HG02678 (cell line): Measurements from ENCODE around the gene MAFF.
"Not testable (repeated sequence)": the region's sequence is repeated elsewhere in the genome, so short reads cannot be mapped to it uniquely, and the experiment has no call there.

Source experiments
- ATAC-seq: cut with Tn5 transposase; IDR thresholded peaks from one replicate; pipeline ENCODE4 v1.9.1; 2021; ENCODE audit warnings: mild to moderate bottlenecking, moderate library complexity; ENCODE audit not compliant: unreplicated experiment

Gene MAFF

DNA sequence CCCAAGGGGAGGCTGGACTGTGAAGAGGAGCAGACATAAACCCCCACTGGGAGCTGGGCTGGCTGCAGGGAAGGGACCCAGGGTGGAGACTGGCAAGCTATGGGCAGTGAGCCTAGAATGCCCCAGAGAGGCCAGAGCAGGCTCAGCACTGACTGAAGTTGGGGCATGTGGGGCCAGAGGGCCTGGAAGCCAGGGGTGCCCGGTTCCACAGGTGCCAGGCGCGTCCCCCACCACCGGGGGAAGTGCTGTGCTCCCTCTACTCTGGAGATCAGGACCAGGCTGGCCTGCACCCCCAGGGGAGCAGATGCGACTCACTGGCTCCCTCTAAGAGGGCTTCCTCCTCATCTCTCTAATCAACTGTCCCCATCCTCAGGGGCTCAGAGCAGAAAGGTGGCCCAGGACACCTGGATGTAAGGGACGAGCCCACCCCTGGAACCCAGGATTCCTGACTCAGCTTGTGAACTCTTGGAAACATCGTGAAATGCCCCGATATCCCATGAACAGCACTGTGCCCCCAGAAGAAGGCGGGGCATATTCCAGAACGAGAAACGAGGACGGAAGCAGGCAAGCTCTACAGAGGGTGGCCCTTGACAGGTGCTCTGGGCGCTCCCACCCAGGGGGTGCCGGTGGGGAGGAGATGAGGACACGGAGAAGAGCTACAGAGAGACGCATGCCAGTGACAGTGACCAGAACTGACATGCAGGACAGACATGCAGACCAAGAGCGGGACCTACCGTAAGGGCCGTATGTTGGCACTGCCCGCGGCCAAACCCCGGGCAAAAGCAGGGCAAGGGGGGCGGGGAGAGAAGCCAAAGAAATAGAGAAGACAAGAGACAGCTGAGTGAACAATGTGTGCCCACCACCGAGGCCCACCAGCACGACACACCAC is 20.4 kb downstream of the MAFF start:
- ATAC-seq, result no peak

DNA sequence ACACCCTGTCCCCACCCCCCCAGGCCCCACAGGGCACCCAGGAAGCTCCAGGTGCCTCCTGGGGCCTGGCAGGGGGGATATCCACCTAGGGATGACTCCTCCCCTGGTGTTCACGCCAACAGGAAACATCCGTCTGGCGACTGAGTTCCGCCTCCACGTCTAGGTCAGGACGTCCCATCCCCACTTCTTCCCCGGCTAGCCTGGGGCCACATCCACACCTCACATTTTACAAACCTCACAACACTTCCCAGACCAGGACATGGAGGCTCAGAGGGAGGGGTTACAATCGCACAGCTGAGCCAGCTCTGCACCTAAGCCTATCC is 21.0 kb downstream of the MAFF start:
- no peak for ATAC-seq

DNA sequence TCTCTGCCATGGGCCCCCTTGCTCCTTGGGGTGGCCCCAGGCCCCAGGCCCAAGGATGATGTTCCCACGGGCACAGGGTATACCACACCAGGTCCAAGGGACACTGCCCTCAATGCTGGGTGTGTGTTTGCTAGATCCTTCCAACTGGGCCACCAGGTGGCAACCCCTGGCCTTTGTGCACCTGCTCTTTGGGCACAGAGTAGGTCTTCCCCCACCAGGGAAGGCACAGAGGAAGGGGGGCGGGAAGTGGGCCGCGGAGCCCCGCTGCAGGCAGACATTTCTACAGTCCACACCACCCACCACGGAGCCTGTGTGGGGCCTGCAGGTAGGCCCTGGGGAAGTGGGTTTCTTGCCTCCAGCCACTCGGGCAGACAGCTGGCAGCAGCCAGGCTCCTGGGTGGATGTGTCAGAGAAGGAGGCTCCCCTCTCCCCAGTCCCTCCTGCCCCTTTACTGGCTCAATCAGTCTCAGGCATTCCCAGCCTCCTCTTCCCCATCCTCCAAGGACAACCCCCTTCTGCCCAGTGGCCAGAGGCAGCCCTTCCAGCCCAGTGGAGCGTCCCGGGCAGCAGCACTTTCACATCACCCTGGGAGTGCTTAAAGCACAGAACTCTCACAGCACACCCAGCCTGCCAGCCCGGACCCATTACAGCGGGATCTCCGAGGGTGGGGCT is 21.6 kb downstream of the MAFF start:
- no peak for ATAC-seq

DNA sequence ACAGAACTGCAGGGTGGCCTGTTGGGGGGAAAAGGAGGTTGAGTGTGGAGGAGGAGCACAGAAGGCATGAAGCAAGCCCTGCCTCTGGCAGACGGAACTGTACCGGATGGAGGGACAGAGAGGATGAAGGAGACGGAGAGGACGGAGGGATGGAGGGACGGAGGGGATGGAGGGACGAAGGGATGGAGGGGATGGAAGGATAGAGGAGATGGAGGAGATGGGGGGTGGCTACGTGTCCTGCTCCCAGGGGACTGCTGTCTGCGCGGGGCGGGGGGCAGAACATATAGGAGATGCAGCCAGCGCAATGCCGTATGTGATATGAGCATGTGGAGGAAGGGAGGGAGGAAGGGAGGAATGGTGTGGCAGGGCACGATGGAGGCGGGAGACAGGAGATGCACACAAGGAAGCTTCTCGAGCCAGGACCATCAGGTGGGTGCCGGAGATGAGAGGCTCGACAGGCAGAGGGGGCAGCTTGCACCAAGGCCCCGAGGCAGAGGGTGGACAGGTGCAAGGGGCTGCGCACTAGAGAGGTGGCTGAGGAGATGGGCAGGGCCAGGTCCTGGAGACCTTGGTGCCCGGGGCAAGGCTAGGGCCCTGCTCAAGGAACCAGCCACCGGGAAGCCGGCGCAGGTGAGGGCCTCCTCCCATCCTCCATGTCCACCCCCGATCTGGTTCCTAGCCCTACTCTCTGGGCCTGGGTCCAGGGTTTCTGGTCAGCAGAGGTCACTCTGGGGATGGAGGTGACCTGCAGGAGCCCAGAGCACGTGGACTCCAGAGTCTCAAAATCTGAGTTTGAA is 25.3 kb downstream of the MAFF start:
- no peak for ATAC-seq

DNA sequence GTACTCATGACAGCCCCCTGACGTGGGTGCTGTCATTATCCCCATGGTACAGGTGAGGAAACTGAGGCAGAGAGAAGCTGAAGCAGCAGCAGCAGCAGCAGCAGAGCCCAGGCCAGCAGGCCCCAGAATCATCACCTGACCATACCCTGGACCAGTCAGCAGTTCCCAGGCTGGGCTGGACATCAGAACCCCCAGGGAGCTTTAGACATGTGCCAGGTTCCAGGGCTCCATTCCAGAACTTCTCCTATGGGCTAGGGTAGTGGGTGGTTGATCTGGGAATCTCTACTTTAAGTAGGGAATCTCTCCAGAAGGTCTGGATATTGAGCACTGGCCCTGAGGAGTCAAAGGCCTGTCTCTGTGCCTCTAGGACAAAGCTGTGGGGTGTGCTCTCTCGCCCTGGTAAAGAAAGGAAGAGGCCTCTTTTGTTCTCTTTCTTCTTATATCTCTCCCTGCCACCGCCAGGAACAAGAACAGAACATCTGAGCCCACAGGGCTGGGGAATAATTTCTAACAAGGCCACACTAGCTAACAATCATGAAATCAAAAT is 26.6 kb downstream of the MAFF start:
- ATAC-seq, result no peak

DNA sequence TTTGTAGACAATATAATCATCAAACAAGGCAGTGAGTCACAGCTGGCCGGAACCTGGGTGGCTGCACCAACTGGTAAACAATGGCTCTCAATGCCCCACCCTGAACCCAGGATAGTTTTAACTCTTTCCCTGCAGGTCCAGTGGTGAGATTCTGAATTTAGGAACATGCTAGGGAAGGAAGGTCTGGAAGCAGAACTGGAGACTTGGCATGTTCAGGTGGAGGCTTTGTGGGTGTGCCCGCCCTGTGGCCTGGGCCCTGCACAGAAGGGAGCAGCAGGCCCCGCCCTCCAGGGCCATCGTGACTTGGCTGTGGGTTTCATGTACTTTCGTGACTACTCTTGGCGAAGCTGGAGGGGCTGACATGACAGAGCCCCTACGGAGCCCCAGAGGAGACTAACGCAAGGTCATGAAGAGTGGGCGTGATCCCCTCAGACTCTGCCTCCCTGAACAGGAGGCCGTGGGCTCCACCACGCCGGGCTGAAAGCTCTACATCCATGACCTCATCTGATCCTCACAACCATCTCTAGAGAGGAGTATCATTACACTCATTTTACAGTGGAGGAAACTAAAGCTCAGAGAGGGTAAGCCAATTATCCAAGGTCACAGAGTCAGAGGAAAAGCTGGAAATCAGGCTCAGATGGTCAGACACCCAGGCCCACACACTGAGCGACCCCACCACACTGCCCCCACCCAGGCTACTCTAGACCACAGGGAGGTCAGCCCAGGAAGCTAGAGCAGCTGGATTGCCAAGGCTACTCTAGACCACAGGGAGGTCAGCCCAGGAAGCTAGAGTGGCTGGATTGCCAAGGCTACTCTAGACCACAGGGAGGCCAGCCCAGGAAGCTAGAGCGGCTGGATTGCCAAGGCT is 27.3 kb downstream of the MAFF start:
- no peak for ATAC-seq

DNA sequence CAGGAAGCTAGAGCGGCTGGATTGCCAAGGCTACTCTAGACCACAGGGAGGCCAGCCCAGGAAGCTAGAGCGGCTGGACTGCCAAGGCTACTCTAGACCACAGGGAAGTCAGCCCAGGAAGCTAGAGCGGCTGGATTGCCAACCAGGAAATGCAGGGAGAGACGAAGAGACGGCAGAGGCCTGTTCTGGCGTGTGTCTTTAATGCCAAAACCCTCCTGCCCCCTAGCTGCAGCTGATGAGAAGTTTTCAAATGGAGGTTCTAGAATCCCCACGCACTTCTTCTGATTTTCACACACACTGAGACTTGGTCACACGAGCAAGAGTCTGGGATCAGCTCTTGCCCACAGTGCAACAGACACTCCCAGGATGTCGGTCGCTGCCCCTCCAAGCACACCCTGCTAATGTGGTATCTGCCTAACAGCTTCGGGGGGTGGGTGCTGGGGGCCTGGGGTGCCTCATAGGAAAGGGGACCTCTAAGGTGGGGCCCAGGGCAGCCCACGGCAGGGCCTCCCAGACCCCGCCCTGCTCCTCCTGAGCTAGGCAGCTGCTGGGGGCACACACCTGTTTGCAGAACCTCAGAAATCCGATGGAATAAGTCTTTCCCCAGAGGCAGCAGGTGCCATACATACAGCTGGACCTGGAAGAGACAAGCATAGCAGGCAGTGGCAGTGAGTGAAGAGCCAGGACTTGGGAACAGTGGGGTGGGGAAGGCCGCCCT is 28.5 kb downstream of the MAFF start:
- ATAC-seq, result no peak

DNA sequence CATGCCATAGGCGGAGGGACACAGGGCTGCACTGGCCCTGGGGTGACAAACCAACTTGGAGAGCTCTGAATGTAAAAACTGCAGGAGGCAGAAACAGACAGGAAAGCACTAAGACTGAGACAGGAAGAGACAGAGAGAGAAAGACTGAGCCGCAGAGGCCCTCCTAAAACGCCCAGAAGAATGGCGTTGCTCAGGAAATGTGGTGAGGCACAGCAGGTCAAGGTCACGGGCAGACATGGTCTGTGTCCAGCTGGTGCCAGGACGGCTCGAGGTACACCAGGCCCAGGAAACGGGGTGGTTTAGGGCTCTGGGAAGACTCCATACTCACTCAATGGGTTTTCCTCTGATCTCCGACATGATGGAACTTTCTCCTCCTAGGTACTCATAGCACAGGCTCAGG is 29.1 kb downstream of the MAFF start:
- no peak for ATAC-seq

DNA sequence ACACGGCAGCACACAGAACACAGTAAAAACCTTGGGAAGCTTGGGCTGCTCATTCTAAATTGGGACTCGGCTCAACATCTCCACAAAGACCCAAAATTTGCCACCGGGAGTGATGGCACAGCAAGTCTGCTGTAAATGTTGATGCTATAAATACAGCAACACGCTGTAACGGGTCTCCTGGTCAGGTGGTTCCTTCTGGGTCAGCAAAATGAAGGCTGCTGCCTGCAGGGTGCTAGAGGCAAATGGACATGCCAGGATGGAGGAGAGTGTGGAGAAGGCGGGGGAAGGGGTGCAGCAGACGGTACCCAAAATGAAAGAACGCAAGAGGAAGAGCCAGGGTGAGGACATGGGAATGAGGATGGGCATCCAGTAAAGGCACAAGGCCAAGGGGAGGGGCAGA is 30.4 kb downstream of the MAFF start:
- no peak for ATAC-seq

DNA sequence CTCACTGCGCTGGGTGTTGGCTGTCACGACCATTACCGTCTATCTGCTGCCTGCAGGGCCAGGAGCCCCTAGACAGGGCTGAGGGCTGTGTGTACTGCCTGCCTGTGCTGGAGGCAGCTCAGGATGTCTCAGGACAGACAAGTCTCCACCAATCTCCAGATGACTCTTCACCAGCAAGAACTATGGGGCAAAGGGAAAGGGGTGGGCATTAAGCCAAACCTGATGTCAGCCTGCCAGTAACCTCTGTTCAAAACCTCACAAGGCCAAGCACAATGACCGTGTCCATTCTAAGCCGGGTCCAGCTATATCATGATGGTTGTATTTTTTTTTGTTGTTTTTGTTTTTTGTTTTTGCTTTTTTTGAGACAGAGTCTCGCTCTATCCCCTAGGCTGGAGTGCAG is 31.6 kb downstream of the MAFF start:
- ATAC-seq, result no peak

DNA sequence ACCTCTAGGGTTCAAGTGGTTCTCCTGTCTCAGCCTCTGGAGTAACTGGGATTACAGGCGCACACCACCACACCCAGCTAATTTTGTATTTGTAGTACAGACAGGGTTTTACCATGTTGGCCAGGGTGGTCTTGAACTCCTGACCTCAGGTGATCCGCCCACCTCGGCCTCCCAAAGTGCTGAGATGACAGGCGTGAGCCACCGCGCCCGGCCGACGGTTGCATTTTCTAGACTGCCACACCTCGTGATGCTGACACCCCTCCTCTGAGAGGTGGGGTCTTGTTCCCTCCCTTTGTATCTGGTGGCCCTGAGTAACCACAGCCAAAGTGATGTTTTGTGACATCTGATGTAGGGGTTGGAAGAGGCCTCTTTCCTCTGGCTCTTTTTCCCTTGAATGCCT is 32.1 kb downstream of the MAFF start:
- ATAC-seq, result not testable (repeated sequence)

DNA sequence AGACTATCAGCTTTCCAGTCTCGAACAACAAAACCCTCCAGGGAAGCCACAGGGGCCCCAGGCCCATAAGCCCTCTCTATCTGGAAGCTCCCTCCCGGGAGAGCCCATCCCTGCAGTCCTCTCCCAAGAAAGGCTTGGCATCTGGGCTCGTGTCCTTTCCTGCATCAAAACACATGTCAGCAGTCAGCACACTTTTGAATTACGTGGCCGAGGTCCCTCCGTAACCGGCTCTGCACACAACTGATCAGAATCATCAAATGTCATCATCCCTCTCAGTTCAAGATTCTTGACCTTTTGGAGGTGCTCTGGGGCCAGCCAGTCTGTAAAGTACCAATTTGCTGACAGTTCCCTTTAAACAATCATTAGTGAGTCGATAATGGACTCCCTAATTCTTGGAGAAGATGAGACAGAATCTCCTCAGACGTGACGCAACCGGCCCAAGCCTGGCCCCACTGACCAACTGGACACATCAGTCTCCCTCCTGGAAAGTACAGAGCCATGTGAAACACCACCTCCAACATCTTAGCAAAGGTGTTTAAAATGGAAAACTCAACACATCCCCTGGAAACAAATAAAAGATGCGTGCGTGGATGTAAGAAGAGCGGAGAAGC is 33.6 kb downstream of the MAFF start:
- ATAC-seq, result no peak

DNA sequence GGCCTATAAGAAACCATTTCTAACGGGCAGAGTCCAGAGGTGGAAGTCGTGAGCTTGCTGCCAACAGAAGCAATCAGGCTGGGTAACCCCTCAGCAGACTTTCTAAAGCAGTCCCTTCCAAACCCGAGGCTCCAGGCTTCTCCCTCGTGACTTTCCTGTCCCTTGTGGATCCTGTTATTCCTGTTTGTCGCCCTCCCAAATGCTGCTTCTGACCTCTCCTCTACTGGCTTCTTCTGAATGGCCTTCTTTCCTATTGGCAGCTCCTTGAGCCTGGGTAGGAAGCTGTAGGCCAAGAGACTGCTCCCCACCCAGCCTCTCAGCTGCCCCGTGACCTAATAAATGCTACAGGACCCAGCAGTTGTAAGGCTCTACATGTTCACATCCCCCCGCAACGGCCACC is 35.0 kb downstream of the MAFF start:
- no peak for ATAC-seq

DNA sequence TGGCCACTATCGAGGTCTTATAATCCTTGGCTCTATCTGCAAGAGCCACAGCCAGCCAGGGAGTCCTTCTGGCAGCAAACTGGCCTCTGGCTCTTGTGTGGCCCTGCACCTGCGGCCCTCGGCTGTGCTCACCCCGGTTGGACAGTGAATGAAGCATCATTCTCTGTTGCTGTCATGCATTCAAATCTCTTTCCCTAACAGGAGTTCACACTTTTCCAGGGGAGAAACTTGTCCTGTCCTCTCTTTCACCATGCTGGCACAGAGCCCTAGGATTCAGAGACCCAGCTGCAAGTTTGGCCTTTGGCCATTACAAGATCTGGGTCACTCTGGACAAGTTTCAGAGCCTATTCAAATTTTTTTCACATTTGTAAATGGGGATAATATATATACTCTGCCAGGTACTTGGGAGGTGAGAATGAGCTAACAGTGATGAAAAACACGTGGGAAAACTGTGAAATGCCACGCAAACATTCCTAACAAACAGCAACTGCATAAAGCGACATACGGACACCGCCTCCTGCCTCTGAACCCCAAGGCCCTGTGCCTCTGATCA is 36.8 kb downstream of the MAFF start:
- no peak for ATAC-seq

DNA sequence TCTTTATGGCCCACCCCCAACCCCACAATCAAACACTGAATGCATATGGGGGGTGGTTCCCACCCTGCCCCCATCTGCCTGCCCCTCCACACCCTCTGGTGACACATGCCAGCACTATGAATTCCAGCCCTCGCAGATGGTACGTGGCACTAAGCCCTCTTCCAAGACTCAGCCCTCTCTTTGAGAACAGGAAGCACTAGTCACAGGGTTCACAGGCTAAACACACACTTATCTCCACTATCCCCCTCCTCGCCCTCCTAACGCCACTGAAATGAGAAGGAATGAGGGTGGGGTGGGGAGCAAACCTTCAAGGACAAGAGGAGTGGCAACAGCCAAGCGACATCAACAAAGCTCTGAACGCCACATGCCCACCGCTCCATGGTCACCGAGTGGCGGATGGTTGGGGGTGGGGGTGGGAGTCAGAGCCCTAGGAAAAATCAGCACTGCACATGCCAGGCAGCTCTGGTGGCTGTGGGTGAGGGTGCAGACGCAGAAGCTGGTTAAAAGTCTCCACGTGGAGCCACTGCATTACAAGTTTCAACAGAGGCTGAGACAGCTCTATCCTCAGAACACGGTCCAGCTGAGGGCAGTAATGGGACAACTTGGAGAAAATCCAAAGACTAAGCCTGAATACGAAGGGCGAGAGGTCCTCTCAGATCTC is 37.4 kb downstream of the MAFF start:
- no peak for ATAC-seq

DNA sequence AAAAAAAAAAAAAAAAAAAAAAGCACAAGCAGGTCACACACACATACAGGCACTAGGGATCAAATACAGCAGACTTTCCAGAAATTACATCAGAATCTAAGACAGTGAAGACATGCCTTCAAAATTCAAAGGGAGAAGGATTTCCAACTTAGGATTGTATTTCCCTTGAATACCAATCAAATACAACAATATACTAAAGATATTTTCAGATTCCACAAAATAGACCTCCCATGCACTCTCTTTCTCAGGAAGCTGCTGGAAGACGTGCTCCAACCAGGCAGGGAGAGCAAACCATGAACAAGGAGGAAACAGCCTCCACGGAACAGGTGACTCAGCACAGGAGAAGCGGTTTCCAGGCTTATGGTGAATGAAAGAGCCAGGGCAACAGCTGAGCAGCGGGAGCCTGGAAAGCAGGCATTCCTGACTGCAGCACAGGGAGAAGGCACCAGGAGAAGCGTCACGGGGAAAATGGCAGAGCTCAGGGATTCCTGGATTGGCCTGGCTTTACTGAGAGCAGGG is 39.0 kb downstream of the MAFF start:
- ATAC-seq, result no peak

DNA sequence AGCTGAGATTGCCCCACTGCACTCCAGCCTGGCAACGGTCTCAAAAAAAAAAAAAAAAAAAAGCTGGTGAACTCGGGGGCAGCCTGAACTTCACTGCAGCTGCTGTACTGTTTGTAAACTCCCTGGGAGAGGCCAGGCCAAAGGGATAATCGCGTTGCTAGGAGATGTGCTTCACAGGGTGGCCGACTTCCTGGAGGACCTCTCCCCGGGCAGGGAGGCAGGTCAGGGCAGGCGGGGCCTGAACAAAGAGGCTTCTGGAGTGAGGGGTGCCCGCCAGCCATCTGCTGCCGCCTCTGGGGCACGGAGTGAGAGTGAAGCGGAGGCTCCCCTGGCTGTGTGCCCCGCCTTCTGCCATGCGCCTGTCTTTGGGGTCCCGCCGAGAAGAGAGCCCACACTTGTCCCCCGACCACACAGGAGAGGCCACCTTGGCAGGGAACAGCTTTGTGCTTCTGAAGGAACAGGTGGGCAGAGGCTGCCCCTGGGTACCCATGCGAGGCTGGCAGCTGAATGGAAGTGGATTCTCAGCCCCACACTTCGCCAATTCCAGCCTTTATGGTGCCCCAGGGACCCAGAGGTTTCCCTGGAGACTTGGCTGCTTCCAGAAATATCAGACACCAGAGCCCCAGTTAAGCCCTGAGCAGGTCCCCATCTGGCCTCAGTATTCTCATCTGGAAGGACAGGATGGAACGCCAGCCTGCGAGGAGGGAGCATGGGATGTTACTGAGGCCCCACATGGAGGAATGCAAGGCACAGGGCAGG is 41.4 kb downstream of the MAFF start:
- ATAC-seq, result no peak

DNA sequence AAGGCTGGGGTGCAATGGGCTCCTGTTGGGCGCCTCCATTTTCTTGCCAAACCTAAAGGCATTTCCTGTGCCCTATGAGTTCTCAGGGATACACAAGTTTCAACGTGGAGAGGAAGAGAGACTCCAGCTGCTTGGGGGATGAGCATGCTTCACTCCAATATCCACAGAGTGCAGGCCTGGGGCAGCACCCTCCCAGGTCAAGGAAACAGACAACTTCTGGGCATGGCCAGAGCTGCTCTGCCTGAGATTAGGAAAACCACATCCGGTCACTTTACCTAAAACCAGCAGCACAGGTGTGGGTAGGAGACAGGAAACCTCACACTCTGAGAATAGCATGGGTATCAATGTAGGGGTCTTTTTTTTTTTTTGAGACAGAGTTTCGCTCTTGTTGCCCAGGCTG is 42.3 kb downstream of the MAFF start:
- ATAC-seq, result peak; percentile 36
